GM23338 (cell line): ENCODE measurements around the gene TBCB. TPM values are rescaled to one million over a fixed set of nuclear protein-coding genes. Genes with fewer than 3 reads are reported as not detected.
A peak's percentile ranks its signal among the peaks of the same experiment; 100 is the strongest.

Experiments
- ATAC-seq: fragments of 200-7000 bp; cut with Tn5 transposase; 3 replicates; pipeline ENCODE4 v1.9.1; 2020
- DNase-seq: peaks from one replicate; pipeline ENCODE4 v3.0.0-alpha.2; 2015; ENCODE audit warnings: low spot score
- H2AFZ ChIP-seq: fragments of 200-600 bp; sonication (generic); 2 replicates; pipeline ENCODE4 v1.8.0; 2016; ENCODE audit warnings: antibody characterized with exemption, mild to moderate bottlenecking, moderate library complexity
- H3F3A ChIP-seq: fragments of 200-600 bp; sonication (generic); replicated peaks from 2 replicates; pipeline ENCODE4 v1.8.0; 2017; ENCODE audit warnings: antibody characterized with exemption, mixed run types, low read depth
- H3K27ac ChIP-seq: fragments of 200-600 bp; sonication (generic); 2 replicates; pipeline ENCODE4 v1.6.1; 2016; ENCODE audit warnings: low read depth
- H3K27me3 ChIP-seq: fragments of 200-600 bp; sonication (generic); 2 replicates; pipeline ENCODE4 v1.8.0; 2016; ENCODE audit warnings: mild to moderate bottlenecking, mixed run types, moderate library complexity; ENCODE audit not compliant: insufficient read depth
- H3K36me3 ChIP-seq: fragments of 200-600 bp; sonication (generic); 2 replicates; pipeline ENCODE4 v1.8.0; 2016; ENCODE audit warnings: mild to moderate bottlenecking; ENCODE audit not compliant: insufficient read depth
- H3K4me1 ChIP-seq: fragments of 200-600 bp; sonication (generic); 2 replicates; pipeline ENCODE4 v1.8.0; 2016; ENCODE audit warnings: mild to moderate bottlenecking, moderate library complexity; ENCODE audit not compliant: insufficient read depth
- H3K4me2 ChIP-seq: fragments of 200-600 bp; sonication (generic); 2 replicates; pipeline ENCODE4 v1.7.1; 2017; ENCODE audit warnings: mixed run types
- H3K4me3 ChIP-seq: fragments of 200-600 bp; sonication (generic); 2 replicates; pipeline ENCODE4 v1.6.1; 2016; ENCODE audit warnings: mixed run types
- H3K79me2 ChIP-seq: fragments of 200-600 bp; sonication (generic); replicated peaks from 2 replicates; pipeline ENCODE4 v1.8.0; 2017; ENCODE audit warnings: mild to moderate bottlenecking; ENCODE audit not compliant: insufficient read depth
- H3K9me2 ChIP-seq: fragments of 200-600 bp; sonication (generic); 2 replicates; pipeline ENCODE4 v1.8.0; 2017; ENCODE audit not compliant: insufficient read depth
- H4K20me1 ChIP-seq: fragments of 200-600 bp; sonication (generic); replicated peaks from 2 replicates; pipeline ENCODE4 v1.8.0; 2017; ENCODE audit warnings: mild to moderate bottlenecking; ENCODE audit not compliant: insufficient read depth
- H3K27ac Mint-ChIP-seq: 2 replicates; pipeline ENCODE4 v1.8.0; 2020; ENCODE audit warnings: inconsistent platforms, mild to moderate bottlenecking, moderate library complexity, mixed read lengths
- H3K27me3 Mint-ChIP-seq: 3 replicates; pipeline ENCODE4 v1.8.0; 2022; ENCODE audit warnings: low read depth, mild to moderate bottlenecking, moderate library complexity, mixed read lengths, inconsistent platforms; ENCODE audit not compliant: insufficient read depth, poor library complexity
- H3K36me3 Mint-ChIP-seq: 3 replicates; pipeline ENCODE4 v1.8.0; 2021; ENCODE audit warnings: low read depth, mild to moderate bottlenecking, inconsistent platforms, moderate library complexity, mixed read lengths
- H3K4me1 Mint-ChIP-seq: 3 replicates; pipeline ENCODE4 v1.8.0; 2020; ENCODE audit warnings: mild to moderate bottlenecking, inconsistent platforms, mixed read lengths
- H3K4me3 Mint-ChIP-seq: 3 replicates; pipeline ENCODE4 v1.8.0; 2021; ENCODE audit warnings: moderate library complexity, mild to moderate bottlenecking, inconsistent platforms, mixed read lengths
- H3K9me3 Mint-ChIP-seq: 3 replicates; pipeline ENCODE4 v1.8.0; 2020; ENCODE audit warnings: moderate library complexity, mild to moderate bottlenecking, inconsistent platforms, mixed read lengths
- CREB1 ChIP-seq: fragments of 250-450 bp; sonication (Bioruptor Pico); IDR thresholded peaks from 2 replicates; pipeline ENCODE4 v1.5.0; 2020; ENCODE audit warnings: low read depth, mild to moderate bottlenecking, moderate library complexity
- EZH2 ChIP-seq: fragments of 200-600 bp; sonication (generic); IDR thresholded peaks from one replicate; pipeline ENCODE4 v1.8.0; 2017; ENCODE audit warnings: antibody characterized with exemption, mild to moderate bottlenecking, low read depth; ENCODE audit not compliant: unreplicated experiment
- EZH2phosphoT487 ChIP-seq: fragments of 200-600 bp; sonication (generic); IDR thresholded peaks from one replicate; pipeline ENCODE4 v1.8.1; 2018; ENCODE audit warnings: antibody characterized with exemption; ENCODE audit not compliant: unreplicated experiment
- JUNB ChIP-seq: IDR thresholded peaks from one replicate; pipeline ENCODE4 v1.6.1; 2016; ENCODE audit warnings: antibody characterized with exemption; ENCODE audit not compliant: unreplicated experiment
- NANOG ChIP-seq: IDR thresholded peaks from 2 replicates; pipeline ENCODE4 v1.6.1; 2016; ENCODE audit warnings: antibody characterized with exemption, borderline replicate concordance
- POLR2AphosphoS5 ChIP-seq: IDR thresholded peaks from 2 replicates; pipeline ENCODE4 v1.6.1; 2016; ENCODE audit warnings: antibody characterized with exemption, low read depth
- STAT1 ChIP-seq: IDR thresholded peaks from one replicate; pipeline ENCODE4 v1.6.1; 2016; ENCODE audit warnings: antibody characterized with exemption; ENCODE audit not compliant: unreplicated experiment
- ZNF331 ChIP-seq: fragments of 250-450 bp; sonication (Bioruptor Pico); IDR thresholded peaks from 2 replicates; pipeline ENCODE4 v1.5.0; 2020; ENCODE audit warnings: low read depth, mild to moderate bottlenecking, moderate library complexity
- polyA plus RNA-seq: library from polyadenylated mRNA; unstranded; fragments of >200 nt; fragmentation: Nextera tagmentation; extraction: Ambion mirVana; gene quantifications from 2 replicates; pipeline ENCODE4 v1.2.1, GENCODE V29; 2016
- total RNA-seq: library from RNA; depleted of rRNA; stranded (reverse); fragments of >200 nt; shearing (Covaris generic); gene quantifications from 2 replicates; pipeline ENCODE4 v1.2.3, GENCODE V29; 2014
- TF ChIP-seq, protein P1 (sequence below): fragments of 250-450 bp; sonication (Bioruptor Pico); IDR thresholded peaks from 2 replicates; pipeline ENCODE4 v1.5.0; 2020; ENCODE audit warnings: mild to moderate bottlenecking, moderate library complexity
- TF ChIP-seq, protein P2 (sequence below), 2 experiments: fragments of 200-600 bp in 1 of 2; sonication (generic) in 1 of 2; conservative IDR thresholded peaks; 2 replicates each; pipeline versions ENCODE4 v1.5.1 to v1.6.1; 2016 to 2017; ENCODE audit warnings: antibody characterized with exemption in 2 of 2, low read depth in 2 of 2, mild to moderate bottlenecking in 2 of 2, moderate library complexity in 1 of 2
- TF ChIP-seq, protein P3 (sequence below): IDR thresholded peaks from 2 replicates; pipeline ENCODE4 v1.6.1; 2016; ENCODE audit warnings: antibody characterized with exemption
- TF ChIP-seq, protein P4 (sequence below): IDR thresholded peaks from one replicate; pipeline ENCODE4 v1.6.1; 2018; ENCODE audit warnings: antibody characterized with exemption; ENCODE audit not compliant: unreplicated experiment

The TBCB gene
- total and polyA plus RNA-seq, 2 experiments from 2014 or later: 275 to 290 TPM

DNA sequence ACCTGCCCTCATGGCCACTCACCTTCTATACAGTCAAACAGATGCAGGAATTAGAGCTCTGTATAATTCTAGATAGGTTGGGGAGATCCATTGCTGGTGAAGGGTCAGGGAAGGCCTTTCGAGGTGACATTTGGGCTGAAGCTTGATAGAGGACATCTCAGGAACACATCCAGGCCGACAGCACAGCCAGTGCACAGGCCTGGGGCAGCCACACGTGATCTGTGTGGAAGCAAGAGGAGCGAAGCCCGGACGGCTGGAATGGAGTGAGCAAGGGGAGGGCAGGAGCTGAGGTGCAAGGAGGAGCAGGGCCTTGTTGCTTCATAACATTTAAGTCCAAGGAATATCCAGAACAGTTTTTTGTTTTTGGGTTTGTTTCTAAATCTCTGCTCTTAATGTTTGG lies 8.8 kb upstream of the TBCB start:
- Histone ChIP-seq H3K36me3 (peaks cover 6% of the 10 kb centered on the region; the same call in 1 of the 2 replicates), H2AFZ (no peak overlapping the region), H3K4me2 (no peak overlapping the region), H4K20me1 (no peaks in the 10 kb centered on the region; the same call in 1 of the 2 replicates), H3K79me2 (no peaks in the 10 kb centered on the region), H3K4me1 (peaks cover 11% of the 10 kb centered on the region), H3F3A (peaks cover 4% of the 10 kb centered on the region), H3K9me2 (no peaks in the 10 kb centered on the region), H3K4me3 (no peak overlapping the region), H3K27ac (peak overlapping the region; percentile 55; the same call in 1 of the 2 replicates), H3K27me3 (no peaks in the 10 kb centered on the region)
- DNase-seq: no peak
- no peaks in the 10 kb centered on the region for H3K9me3 Mint-ChIP-seq
- peaks cover 5% of the 10 kb centered on the region for H3K27me3 Mint-ChIP-seq
- peaks cover 35% of the 10 kb centered on the region for H3K36me3 Mint-ChIP-seq
- no peak for ATAC-seq
- TF ChIP-seq STAT1 (no peak), NANOG (no peak), EZH2phosphoT487 (no peak), EZH2 (no peak), ZNF331 (no peak), JUNB (no peak), POLR2AphosphoS5 (no peak), CREB1 (CRISPR knock-in tag) (no peak)
- TF ChIP-seq, protein P1, sequence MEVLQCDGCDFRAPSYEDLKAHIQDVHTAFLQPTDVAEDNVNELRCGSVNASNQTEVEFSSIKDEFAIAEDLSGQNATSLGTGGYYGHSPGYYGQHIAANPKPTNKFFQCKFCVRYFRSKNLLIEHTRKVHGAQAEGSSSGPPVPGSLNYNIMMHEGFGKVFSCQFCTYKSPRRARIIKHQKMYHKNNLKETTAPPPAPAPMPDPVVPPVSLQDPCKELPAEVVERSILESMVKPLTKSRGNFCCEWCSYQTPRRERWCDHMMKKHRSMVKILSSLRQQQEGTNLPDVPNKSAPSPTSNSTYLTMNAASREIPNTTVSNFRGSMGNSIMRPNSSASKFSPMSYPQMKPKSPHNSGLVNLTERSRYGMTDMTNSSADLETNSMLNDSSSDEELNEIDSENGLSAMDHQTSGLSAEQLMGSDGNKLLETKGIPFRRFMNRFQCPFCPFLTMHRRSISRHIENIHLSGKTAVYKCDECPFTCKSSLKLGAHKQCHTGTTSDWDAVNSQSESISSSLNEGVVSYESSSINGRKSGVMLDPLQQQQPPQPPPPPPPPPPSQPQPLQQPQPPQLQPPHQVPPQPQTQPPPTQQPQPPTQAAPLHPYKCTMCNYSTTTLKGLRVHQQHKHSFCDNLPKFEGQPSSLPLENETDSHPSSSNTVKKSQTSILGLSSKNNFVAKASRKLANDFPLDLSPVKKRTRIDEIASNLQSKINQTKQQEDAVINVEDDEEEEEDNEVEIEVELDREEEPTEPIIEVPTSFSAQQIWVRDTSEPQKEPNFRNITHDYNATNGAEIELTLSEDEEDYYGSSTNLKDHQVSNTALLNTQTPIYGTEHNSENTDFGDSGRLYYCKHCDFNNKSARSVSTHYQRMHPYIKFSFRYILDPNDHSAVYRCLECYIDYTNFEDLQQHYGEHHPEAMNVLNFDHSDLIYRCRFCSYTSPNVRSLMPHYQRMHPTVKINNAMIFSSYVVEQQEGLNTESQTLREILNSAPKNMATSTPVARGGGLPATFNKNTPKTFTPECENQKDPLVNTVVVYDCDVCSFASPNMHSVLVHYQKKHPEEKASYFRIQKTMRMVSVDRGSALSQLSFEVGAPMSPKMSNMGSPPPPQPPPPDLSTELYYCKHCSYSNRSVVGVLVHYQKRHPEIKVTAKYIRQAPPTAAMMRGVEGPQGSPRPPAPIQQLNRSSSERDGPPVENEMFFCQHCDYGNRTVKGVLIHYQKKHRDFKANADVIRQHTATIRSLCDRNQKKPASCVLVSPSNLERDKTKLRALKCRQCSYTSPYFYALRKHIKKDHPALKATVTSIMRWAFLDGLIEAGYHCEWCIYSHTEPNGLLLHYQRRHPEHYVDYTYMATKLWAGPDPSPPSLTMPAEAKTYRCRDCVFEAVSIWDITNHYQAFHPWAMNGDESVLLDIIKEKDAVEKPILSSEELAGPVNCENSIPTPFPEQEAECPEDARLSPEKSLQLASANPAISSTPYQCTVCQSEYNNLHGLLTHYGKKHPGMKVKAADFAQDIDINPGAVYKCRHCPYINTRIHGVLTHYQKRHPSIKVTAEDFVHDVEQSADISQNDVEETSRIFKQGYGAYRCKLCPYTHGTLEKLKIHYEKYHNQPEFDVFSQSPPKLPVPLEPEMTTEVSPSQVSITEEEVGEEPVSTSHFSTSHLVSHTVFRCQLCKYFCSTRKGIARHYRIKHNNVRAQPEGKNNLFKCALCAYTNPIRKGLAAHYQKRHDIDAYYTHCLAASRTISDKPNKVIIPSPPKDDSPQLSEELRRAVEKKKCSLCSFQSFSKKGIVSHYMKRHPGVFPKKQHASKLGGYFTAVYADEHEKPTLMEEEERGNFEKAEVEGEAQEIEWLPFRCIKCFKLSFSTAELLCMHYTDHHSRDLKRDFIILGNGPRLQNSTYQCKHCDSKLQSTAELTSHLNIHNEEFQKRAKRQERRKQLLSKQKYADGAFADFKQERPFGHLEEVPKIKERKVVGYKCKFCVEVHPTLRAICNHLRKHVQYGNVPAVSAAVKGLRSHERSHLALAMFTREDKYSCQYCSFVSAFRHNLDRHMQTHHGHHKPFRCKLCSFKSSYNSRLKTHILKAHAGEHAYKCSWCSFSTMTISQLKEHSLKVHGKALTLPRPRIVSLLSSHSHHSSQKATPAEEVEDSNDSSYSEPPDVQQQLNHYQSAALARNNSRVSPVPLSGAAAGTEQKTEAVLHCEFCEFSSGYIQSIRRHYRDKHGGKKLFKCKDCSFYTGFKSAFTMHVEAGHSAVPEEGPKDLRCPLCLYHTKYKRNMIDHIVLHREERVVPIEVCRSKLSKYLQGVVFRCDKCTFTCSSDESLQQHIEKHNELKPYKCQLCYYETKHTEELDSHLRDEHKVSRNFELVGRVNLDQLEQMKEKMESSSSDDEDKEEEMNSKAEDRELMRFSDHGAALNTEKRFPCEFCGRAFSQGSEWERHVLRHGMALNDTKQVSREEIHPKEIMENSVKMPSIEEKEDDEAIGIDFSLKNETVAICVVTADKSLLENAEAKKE: no peak
- TF ChIP-seq, protein P2, sequence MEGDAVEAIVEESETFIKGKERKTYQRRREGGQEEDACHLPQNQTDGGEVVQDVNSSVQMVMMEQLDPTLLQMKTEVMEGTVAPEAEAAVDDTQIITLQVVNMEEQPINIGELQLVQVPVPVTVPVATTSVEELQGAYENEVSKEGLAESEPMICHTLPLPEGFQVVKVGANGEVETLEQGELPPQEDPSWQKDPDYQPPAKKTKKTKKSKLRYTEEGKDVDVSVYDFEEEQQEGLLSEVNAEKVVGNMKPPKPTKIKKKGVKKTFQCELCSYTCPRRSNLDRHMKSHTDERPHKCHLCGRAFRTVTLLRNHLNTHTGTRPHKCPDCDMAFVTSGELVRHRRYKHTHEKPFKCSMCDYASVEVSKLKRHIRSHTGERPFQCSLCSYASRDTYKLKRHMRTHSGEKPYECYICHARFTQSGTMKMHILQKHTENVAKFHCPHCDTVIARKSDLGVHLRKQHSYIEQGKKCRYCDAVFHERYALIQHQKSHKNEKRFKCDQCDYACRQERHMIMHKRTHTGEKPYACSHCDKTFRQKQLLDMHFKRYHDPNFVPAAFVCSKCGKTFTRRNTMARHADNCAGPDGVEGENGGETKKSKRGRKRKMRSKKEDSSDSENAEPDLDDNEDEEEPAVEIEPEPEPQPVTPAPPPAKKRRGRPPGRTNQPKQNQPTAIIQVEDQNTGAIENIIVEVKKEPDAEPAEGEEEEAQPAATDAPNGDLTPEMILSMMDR (conservative IDR thresholded peaks at IDR 0.05; ENCODE audit: low read depth in 2 of 2): no peak
- TF ChIP-seq, protein P3, sequence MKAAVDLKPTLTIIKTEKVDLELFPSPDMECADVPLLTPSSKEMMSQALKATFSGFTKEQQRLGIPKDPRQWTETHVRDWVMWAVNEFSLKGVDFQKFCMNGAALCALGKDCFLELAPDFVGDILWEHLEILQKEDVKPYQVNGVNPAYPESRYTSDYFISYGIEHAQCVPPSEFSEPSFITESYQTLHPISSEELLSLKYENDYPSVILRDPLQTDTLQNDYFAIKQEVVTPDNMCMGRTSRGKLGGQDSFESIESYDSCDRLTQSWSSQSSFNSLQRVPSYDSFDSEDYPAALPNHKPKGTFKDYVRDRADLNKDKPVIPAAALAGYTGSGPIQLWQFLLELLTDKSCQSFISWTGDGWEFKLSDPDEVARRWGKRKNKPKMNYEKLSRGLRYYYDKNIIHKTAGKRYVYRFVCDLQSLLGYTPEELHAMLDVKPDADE: no peak
- TF ChIP-seq, protein P4, sequence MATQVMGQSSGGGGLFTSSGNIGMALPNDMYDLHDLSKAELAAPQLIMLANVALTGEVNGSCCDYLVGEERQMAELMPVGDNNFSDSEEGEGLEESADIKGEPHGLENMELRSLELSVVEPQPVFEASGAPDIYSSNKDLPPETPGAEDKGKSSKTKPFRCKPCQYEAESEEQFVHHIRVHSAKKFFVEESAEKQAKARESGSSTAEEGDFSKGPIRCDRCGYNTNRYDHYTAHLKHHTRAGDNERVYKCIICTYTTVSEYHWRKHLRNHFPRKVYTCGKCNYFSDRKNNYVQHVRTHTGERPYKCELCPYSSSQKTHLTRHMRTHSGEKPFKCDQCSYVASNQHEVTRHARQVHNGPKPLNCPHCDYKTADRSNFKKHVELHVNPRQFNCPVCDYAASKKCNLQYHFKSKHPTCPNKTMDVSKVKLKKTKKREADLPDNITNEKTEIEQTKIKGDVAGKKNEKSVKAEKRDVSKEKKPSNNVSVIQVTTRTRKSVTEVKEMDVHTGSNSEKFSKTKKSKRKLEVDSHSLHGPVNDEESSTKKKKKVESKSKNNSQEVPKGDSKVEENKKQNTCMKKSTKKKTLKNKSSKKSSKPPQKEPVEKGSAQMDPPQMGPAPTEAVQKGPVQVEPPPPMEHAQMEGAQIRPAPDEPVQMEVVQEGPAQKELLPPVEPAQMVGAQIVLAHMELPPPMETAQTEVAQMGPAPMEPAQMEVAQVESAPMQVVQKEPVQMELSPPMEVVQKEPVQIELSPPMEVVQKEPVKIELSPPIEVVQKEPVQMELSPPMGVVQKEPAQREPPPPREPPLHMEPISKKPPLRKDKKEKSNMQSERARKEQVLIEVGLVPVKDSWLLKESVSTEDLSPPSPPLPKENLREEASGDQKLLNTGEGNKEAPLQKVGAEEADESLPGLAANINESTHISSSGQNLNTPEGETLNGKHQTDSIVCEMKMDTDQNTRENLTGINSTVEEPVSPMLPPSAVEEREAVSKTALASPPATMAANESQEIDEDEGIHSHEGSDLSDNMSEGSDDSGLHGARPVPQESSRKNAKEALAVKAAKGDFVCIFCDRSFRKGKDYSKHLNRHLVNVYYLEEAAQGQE: no peak
- peaks cover 15% of the 10 kb centered on the region for H3K4me1 Mint-ChIP-seq
- H3K4me3 Mint-ChIP-seq: no peak overlapping the region; the same call in 2 of the 3 replicates
- peak overlapping the region; percentile 68 for H3K27ac Mint-ChIP-seq
